SIG-M5 treated with dmso at 0.1 percent for 504 hours (cell line): ENCODE data around the gene ACADVL.
A peak's percentile ranks its signal among the peaks of the same experiment; 100 is the strongest.

Experiments used
- DNase-seq: peaks from one replicate; lab custom pipeline; 2025; ENCODE audit not compliant: unreplicated experiment; lab: John Stamatoyannopoulos, UW

Gene ACADVL

DNA sequence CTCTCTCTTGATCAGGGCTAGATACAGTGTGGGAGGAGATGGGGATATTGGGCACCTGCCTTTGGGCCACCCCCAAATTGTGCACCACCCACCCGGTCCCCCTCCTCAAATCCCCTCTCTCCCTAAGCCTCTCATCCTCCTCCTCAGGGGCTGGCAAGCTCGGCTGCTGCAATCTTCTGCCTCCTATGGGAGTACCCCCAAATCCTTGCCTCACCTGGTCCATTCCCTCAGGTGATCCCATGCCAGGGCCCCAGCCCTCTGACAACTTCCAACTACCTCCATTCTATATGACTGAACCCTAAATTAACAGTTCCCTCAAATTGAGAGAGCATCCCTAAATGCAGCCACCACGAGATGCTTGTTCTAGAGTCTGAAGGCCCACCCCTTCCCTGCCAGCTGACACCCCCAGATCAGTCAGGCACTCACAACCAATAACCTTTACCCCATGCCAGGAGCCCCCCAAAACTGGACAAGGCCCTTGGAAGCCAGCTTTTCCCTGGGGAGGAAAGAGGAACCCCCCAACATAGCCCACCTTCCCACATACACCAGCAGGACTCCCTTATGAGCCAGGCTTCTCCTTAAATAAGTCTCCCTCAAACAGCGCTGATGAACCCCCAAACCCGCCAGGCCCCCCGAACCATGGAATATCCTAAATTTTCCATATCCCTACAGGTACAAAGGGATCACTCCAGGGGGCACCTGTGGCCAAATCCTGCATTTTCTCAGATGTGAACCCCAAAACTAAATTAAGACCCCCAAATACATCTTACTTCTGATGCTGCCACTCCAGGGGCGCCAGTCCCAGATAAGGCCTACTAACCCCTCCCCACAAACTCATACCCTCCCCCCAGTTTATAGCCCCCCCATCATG, 3.3 kb upstream of the ACADVL start:
- DNase-seq = no peak

GRCh38 chr17:7217113-7217987, 2.4 kb upstream of the ACADVL start:
- peak; percentile 48 for DNase-seq

- no peak for DNase-seq
Observed at GRCh38 chr17:7218166-7218565, 1.6 kb upstream of the ACADVL start.

DNA sequence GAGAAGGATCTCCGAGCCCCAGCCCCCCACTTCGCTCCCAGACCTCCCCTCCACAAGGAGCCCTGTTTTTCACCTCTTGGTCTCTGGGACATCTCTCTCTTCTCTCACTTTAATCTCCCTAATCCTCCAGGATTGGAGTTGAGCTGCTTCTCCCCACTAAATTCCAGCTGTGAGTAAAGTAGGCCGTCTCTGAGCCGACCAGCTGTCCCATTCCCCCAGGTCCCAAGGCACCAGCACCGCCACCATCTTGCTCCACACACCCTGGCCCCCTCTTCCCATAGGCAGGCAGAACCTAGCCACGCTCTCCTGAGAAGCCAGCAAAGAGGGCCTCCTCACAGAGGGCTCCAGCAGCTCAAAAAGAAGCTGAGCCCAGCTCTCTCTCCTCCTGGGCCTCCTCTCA, 980 bp upstream of the ACADVL start:
- DNase-seq = no peak

- DNase-seq = no peak
Observed at GRCh38 chr17:7219229-7219811, 418 bp upstream of the ACADVL start.

DNA sequence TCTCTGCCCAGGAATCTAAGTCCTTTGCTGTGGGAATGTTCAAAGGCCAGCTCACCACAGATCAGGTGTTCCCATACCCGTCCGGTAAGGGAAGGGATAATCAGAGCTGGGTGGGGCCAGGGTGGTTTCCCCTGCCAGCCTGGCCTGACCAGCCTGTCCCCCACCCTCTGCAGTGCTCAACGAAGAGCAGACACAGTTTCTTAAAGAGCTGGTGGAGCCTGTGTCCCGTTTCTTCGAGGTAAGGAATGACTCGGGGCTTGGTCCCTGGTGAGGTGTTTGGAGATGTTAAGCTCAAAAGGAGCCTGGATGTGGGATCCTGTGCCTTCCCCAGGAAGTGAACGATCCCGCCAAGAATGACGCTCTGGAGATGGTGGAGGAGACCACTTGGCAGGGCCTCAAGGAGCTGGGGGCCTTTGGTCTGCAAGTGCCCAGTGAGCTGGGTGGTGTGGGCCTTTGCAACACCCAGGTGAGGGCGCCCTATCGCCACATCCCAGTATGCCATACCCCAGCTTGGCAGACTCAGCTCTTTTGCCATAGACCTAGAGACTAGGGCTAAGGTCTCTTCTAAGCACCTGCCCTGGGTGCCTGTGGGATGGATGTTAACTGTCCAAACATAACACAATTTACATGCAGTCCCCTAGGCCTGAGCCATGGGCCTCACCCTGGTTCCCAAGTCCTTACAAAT, 997 bp downstream of the ACADVL start:
- peak; percentile 42 for DNase-seq

- DNase-seq = no peak
Observed at GRCh38 chr17:7221278-7222092, 1.7 kb downstream of the ACADVL start.

GRCh38 chr17:7222093-7222971, 2.6 kb downstream of the ACADVL start:
- no peak for DNase-seq

DNA sequence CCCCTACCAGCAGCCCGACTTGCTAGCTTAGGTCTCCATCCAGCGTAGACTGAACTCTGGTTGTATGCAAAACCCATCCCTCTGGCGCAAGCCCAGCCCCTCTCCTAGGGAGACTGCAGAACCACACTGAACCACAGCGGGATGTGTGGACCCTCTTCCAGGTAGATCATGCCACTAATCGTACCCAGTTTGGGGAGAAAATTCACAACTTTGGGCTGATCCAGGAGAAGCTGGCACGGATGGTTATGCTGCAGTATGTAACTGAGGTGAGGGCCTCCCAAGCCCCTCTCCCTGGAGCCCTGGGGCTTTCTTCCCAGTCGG, 3.2 kb downstream of the ACADVL start:
- no peak for DNase-seq

DNA sequence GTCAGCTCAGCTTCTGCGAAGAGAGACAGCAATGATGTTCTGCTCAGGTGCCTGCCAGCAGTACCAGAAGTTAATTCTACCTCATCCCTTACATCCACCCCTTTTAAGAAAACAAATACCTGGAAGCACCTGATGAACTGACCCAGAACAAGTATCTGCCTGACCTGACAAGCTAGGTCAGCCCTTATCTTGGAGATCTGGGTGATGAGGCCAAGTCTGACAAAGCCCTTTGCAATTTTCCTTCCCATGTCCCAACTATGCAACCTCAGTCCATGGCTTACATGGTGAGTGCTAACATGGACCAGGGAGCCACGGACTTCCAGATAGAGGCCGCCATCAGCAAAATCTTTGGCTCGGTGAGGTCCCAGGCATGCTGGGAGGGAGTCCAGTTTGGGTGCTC, 3.6 kb downstream of the ACADVL start:
- no peak for DNase-seq

DNA sequence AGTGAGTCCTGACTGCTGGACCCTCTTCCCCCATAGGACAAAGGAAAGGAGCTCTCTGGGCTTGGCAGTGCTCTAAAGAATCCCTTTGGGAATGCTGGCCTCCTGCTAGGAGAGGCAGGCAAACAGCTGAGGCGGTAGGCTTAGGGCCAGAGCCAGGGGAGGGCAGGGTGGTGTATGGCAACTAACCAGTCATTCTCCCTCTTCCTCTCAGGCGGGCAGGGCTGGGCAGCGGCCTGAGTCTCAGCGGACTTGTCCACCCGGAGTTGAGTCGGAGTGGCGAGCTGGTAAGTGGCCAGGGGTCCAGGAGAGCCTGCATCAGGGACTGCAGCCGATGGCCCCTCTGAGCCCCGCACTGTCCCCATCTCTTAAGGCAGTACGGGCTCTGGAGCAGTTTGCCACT, 4.4 kb downstream of the ACADVL start:
- no peak for DNase-seq

GRCh38 chr17:7224661-7225111, 4.9 kb downstream of the ACADVL start:
- no peak for DNase-seq

GRCh38 chr17:7225711-7226331, 6.1 kb downstream of the ACADVL start:
- DNase-seq = no peak

GRCh38 chr17:7226721-7227710, 7.3 kb downstream of the ACADVL start:
- no peak for DNase-seq

- no peak for DNase-seq
Observed at GRCh38 chr17:7228920-7229319, 9.2 kb downstream of the ACADVL start.

DNA sequence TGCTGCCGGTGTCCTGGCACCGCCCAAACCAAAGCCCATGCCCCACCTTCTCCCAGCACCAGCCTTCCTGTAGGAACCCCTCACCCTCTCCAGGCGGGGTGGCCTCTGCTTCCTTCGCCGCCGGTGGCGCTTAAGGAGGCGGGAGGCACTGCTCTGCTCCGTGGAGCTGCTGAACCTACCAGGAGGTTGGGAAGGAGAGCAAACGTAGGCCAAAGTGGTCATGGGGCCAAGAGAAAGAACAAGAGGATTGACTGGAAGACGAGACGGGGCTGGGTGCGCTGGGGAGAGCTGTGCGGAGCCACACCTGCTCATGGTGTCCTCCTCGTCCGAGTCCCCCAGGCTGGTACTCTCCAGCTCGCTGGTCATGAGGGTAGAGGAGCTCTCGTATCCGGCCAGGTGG, 9.8 kb downstream of the ACADVL start:
- no peak for DNase-seq

GRCh38 chr17:7232114-7232513, 12.4 kb downstream of the ACADVL start:
- no peak for DNase-seq

- no peak for DNase-seq
Observed at GRCh38 chr17:7233701-7234082, 14.0 kb downstream of the ACADVL start.
